SK-N-SH (cell line): ENCODE results near the gene FGD6.

Experiments used
- ELF1 ChIP-seq: IDR thresholded peaks from 2 replicates; pipeline ENCODE4 v1.4.0; 2012
- GABPA ChIP-seq: IDR thresholded peaks from 2 replicates; pipeline ENCODE4 v1.4.0; 2012; ENCODE audit warnings: low read depth, mild to moderate bottlenecking
- MEF2A ChIP-seq: IDR thresholded peaks from 2 replicates; pipeline ENCODE4 v1.4.0; 2012; ENCODE audit warnings: low read depth, borderline replicate concordance
- POLR2AphosphoS5 ChIP-seq: IDR thresholded peaks from 2 replicates; pipeline ENCODE4 v1.6.1; 2012; ENCODE audit warnings: low read depth, low read length
- REST ChIP-seq: IDR thresholded peaks from 2 replicates; pipeline ENCODE4 v1.6.1; 2012; ENCODE audit warnings: mild to moderate bottlenecking, low read depth, low read length, moderate library complexity
- YY1 ChIP-seq: IDR thresholded peaks from 2 replicates; pipeline ENCODE4 v1.4.0; 2012; ENCODE audit warnings: low read depth, mild to moderate bottlenecking
- TF ChIP-seq, protein P1 (sequence below): fragments of 200-600 bp; sonication (generic); IDR thresholded peaks from 2 replicates; pipeline ENCODE4 v1.6.1; 2017; ENCODE audit warnings: antibody characterized with exemption, mild to moderate bottlenecking, moderate library complexity
- TF ChIP-seq, protein P2 (sequence below): IDR thresholded peaks from 2 replicates; pipeline ENCODE4; 2012

- TF ChIP-seq, protein P1, sequence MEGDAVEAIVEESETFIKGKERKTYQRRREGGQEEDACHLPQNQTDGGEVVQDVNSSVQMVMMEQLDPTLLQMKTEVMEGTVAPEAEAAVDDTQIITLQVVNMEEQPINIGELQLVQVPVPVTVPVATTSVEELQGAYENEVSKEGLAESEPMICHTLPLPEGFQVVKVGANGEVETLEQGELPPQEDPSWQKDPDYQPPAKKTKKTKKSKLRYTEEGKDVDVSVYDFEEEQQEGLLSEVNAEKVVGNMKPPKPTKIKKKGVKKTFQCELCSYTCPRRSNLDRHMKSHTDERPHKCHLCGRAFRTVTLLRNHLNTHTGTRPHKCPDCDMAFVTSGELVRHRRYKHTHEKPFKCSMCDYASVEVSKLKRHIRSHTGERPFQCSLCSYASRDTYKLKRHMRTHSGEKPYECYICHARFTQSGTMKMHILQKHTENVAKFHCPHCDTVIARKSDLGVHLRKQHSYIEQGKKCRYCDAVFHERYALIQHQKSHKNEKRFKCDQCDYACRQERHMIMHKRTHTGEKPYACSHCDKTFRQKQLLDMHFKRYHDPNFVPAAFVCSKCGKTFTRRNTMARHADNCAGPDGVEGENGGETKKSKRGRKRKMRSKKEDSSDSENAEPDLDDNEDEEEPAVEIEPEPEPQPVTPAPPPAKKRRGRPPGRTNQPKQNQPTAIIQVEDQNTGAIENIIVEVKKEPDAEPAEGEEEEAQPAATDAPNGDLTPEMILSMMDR: no peak
- TF ChIP-seq MEF2A (no peak), GABPA (no peak), ELF1 (no peak), POLR2AphosphoS5 (no peak), REST (no peak), YY1 (no peak)
- TF ChIP-seq, protein P2, sequence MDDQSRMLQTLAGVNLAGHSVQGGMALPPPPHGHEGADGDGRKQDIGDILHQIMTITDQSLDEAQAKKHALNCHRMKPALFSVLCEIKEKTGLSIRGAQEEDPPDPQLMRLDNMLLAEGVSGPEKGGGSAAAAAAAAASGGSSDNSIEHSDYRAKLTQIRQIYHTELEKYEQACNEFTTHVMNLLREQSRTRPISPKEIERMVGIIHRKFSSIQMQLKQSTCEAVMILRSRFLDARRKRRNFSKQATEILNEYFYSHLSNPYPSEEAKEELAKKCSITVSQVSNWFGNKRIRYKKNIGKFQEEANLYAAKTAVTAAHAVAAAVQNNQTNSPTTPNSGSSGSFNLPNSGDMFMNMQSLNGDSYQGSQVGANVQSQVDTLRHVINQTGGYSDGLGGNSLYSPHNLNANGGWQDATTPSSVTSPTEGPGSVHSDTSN: no peak
Measured at GRCh38 chr12:95241761-95242506, 24.7 kb upstream of the FGD6 start.
